Activated T-helper 9 cell treated with anti-CD3 and anti-CD28 coated beads, Interleukin-2, amount 50 U/mL, for 16 hours (primary cell): Measurements from ENCODE around the gene SRPK3.
A peak's percentile ranks its signal among the peaks of the same experiment; 100 is the strongest.
"Not testable (repeated sequence)": the region's sequence is repeated elsewhere in the genome, so short reads cannot be mapped to it uniquely, and the experiment has no call there.

Experiments used
- DNase-seq: peaks from one replicate; pipeline ENCODE4 v3.0.0-alpha.2; 2020; ENCODE audit warnings: low read depth

Gene SRPK3

DNA sequence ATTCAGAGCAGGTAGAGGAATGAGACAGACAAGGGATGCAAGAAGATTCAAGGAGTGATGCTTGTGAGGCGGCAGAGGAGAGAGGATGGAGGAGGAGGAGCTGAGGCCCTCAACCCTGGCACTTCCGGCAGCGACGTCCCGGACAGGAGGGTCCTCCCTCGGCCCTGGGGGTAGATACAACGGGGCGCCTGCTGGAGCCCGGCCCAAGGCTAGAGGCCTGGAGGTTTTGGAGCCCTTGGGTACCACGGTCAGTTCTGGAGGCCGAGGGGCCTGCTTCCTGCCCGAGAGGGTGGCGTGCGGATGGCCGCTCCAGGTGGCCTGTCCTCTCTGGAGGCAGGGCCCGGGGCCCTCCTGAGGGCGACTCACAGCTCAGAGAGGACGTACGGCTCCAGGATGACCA lies 27.1 kb downstream of the SRPK3 start:
- no peak for DNase-seq

DNA sequence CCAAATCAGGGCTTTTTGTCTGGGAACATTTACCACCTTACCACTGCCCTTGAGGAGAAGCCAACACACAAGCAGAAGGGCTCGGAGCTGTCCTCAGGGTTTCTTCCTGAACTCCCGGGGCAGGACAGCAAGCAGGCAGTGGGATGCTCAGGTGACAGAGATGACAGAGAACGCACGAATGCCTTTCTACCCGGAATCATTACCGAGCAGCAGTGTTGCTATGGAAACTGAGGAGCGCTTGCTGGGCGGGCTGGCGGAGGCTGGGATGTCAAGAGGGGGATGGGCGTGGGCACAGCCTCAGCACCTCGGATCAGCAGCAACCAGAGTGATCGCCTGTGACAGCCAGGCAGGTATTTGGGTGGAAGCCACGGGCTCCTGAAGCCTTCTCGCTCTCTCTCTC lies 31.4 kb downstream of the SRPK3 start:
- DNase-seq = no peak

DNA sequence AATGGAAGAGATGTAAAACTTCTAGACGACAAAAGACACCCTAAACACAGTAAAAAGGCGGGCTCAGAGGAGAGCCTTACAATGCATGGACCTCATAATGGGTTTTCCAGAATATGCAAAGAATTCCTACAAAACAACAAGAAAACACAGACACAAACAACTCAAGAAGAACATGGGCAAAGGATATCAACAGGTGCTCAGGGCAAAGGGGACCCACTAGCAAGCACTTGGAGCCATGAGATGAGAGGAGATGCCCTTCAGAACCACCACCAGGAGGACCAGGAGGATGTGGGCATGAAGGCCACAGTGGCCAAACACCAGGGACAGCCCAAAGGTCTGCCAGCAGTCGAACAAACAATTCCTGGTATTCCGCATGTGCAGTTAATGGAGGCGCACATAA lies 32.3 kb downstream of the SRPK3 start:
- DNase-seq = no peak

DNA sequence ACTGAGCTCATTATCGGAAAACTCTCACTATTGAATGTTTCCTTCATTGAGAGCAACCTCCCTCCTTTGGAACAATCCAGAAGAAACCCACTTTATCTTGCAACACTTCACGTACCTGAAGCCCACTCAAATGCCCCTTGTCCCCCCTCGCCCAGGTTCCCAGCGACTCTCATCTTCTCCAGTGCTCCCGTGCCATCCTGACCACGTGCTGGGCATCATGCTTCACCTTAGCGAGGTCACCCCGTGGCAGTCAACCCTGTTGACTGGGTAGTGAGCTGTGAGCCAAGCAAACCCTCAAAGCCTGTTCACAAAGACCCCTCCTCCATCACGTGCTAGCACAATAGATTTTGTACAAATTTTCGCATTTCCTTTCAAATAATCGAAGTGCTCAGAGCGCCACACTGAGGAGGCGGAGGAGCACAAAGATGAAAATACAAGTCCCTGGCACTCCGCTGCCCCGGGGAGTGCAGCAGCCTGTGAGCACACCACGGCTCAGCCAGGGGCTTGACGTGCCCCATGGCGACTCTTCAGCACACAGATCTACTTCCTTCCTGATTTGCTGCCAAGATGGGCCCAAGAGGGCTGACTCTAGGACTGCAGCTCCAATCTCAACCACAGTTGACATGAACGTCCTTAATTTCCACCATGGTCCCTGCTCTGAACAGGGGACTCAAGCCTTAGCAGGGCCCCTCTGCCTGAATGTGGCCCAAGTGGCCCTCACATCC lies 33.9 kb downstream of the SRPK3 start:
- no peak for DNase-seq

DNA sequence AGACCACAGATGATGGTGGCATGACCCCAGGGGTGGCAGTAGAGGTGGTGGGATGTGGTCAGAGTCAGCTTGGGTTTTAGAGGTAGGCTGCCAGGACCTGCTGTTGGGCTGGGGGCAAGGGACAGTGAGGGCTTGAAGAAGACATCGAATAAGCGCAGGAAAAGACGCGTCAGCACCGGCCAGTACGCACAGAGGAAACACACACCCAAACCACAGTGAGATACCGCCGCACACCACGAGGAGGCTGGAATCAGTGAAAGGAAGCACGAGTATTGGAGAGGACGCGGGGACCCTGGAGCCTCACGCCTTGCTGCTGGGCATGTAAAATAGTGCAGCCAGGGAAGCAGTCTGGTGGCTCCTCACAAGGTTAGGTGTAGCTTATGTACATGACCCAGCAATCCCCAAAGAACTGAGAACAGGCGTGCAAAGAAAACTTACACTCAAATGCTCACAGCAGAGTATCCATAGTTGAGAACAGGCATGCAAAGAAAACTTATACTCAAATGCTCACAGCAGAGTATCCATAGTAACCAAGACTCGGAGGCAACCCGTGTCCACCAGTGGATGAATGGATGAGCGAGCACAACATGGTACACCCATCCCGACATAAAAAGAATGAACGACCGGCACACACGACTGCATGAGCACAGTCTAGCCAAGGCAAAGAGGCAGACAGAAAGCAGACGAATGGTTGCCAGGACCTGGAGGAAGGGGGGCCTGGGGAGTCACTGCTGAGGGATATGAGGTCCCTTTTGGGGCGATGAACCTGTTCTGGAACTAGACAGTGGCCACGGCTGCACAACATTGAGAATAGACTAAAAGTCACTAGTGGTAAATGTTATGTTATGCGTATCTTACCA lies 36.2 kb downstream of the SRPK3 start:
- no peak for DNase-seq

DNA sequence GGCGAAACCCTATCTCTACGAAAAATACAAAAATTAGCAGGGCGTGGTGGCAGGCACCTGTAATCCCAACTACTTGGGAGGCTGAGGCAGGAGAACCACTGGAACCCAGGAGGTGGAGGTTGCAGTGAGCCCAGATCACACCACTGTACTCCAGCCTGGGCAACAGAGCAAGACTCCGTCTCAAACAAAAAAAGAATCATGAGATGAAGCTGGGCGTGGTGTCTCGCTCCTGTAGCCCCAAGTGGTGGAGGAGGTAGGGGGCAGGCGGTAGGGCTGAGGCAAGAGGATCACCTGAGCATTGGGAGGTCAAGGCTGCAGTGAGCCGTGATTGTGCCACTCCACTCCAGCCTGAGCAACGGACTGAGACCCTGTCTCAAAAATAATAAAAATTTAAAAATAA lies 37.2 kb downstream of the SRPK3 start:
- not testable (repeated sequence) for DNase-seq

DNA sequence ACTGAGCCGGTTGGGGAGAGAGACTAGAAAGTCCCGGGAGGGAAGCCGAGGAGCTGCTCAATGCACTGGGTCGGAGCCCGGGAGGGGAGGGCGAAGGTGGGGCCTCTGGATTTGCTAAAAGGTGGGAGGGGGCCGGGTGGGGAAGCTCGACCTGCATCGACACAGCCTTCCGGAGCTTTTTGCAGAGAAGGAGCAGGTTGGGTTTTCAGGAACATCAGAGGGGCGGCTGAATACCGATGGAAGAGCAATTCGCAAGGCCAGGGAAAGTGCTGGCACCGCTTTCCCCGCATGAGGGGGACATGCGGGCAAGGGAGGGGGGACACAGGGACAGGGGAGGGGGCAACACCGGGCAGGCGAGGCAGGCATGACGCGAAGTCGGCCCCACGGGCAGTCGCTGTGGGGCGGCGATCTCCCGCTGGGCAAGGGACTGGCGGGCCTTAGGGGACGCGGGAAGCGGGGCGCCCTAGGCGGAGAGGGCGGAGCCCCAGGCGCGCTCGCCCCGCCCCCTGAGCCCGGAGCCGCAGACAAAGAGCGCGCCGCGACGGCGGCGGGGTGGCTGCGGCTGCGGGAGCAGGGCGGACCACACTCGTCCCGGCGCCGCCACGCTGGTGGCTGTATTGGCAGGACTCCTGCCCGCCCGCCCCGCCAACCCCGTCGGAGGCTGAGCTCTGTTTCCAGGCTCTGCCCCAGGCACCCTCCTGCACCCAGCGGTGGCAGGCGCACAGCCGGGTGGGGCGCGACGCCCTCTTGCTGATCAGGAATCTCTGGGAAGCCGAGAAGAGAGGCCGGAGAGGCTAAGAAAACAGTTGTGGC lies 37.9 kb downstream of the SRPK3 start:
- peak; percentile 41 for DNase-seq

DNA sequence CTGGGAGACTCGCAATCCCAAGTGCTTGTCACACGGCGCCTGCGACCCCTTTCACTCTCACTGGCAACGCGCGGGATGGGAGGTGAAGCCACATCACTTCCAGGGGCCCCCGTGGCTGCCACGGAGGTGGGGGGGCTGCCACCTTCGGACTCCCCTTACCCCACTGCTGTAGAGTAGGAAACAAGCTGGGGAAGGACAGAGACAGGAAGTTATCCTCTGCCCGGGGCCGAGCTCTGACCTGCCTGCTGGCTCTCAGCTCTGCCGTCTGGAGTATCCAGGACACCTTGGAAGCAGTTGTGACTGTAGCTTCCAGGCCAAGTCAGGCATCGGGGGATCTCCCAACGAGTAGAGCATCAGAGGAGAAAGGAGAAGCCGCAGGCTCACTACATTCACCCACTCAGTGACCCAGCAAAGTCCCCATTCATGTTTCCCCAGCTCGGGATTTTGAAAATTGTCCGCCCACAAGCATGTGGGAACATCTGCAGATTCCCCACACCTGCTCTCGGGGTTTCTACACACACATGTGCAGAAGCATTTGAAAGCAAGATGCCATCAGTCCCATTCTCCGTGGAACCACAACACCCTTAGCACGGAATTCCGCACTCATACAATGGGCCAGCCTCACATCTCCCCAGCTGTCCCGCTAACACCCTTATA lies 38.7 kb downstream of the SRPK3 start:
- DNase-seq = no peak

DNA sequence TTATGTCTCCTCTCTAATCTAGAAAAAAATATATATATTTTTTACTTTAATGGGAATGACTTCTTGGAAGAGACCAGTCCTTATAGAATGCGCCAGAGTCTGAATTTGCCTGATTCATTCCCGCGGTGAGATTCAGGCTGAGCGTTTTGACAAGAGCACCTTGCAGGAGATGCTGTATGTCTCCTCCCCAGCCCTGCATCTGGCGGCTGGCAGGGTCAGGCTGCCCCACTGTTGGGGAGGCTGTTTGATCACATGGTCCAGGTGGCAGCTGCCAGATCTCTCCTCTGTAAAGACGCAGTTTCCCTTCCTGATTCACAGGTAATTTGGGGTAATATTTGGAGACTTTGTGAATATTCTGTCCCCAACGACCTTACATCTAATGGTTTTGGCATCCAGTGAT lies 39.8 kb downstream of the SRPK3 start:
- DNase-seq = no peak

DNA sequence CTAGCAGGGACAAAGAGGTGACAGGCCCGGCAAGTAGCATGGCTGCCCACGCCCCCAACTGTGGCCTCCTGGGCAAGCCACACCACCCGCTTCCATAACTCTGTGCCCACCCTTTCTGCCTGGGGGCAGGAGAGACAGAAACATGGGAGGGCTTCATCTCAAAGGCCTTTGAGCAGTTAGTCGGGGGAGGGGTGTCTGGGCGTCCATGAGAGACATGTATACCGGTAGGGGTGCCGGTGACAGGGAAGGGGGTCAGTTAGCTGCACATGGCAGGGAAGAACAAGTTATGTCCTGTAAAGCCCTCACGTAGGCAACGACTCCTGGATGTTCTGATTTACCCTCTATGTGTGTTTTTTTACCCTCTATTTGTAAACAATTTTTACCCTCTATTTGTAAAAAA lies 40.2 kb downstream of the SRPK3 start:
- DNase-seq = no peak

DNA sequence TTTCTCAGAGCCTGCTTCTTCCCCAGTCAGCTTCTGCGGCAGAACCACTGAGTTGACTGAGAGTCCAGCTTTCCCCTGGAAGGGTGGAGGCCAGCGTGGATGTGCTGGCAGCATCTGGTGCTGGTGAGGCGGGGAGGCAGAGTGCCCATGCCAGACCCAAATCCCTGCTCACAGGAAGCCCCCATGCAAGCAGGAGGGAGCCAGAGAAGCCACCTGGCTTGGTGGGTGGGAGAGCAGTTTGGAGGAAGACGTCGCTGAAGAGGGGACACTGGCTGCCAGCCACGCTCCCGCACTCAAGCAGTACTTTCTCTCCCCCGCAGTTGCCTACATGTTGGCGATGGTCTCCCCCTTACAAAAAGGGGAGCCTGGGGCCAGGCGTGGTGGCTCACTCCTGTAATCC lies 43.5 kb downstream of the SRPK3 start:
- no peak for DNase-seq

DNA sequence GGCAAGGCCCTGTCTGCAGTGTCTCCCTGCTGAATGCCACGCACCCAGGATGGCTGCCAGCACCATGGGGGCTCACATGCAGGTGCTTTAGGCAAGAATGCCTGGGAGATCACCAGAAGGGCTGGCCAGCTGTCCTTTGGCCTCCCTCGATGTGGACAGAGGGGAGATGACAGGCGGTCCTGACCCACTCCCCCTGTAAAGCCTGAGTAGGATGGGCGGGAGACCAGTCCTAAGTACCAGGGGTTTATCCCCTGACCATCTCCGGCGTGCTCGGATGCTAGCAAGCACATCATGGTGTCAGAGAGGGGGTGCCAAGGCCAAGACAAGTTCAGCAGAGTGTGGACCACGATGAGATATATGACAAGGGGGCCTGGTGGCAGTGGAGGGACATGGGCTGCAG lies 44.2 kb downstream of the SRPK3 start:
- no peak for DNase-seq

DNA sequence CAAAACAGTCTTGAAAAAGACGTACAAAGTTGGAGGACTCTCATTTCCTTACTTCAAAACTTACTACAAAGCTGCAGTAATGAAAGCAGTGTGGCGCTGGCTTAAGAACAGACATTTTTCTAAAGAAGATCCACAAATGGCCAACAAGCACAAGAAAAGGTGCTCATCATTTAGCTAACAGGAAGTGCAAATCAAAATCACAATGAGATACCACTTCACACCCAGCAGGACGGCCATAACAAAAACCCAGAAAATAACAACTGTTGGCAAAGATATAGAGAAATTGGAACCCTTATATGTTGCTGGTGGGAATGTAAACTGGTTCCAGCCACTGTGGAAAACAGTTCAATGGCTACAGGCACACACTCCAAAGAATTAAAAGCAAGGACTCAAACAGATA lies 46.2 kb downstream of the SRPK3 start:
- no peak for DNase-seq

DNA sequence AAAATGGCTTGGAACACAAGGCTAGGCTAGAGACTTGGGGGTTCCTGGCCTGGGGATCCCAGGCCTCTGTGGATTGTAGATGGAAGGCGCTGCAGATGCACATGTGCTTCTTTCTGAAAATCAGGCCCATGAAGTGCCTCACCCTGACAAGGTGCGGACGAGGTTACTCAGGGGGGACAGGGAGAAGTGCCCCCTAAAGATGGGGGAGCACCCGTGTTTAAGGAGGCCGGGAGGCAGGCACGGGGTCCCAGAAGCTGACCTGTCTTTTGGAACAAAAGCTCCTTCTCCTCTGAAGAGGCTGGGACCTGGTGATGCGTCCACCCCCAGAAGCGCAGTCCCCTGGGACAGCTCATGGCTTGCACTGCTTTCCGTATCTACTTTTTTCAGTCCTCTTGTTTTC lies 47.1 kb downstream of the SRPK3 start:
- no peak for DNase-seq

DNA sequence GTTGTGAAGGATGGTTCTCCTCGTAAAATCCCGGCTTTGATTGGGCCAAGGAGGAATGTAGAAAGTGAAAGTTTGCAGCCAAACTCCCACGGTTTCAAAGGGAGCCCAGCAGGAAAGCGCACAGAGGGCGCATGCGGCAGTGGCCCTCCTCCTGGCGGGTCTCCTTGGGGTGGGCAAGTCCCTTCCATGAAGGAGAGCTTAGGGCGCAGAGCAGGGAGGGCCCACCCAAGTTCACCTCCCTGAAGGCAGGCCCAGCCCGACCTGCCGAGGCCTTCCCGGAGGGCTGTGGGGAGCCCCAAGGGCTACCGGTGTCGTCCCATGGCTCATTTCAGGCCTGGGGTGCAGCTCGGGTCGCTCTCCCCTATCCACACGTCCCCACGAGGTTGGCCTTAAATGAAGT lies 47.5 kb downstream of the SRPK3 start:
- no peak for DNase-seq

DNA sequence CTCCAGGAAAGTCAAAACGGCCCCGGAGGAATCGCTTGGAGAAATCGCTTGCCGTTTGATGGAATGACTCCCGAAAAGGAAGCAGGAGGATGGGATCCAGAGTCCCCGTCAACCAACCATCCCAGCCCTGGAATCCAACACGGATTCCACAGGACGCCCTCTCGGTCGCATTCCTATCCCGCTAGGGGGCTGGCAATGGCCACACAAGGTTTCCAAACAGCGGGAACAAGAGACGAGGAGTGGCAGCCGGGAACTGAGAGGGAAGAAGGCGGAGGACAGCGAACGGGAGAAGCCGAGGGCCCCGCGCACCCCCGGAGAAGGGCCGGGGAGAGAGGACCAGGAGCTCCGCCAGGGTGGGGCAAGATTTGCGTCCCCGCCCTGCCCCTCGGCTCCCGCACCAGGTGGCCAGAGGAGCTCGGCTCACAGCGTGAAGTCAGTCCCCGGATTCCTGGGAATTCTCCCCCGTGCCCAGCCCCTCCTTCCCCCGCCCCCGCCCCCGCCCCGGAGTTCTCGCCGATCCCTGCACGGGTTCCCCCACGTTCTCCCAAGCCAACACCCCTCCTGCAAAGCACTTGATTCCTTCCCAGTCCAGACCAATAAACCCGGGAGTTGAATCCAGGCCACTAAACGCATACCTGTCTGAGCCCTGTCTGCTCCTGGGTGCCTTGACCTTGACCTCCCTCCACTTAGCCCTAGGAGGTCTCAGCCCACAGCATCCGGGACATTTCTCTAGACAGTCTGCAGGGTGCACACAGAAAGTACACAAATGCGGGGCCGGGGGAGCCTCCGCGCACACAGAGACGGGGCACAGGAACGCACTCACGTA lies 48.1 kb downstream of the SRPK3 start:
- DNase-seq = no peak

DNA sequence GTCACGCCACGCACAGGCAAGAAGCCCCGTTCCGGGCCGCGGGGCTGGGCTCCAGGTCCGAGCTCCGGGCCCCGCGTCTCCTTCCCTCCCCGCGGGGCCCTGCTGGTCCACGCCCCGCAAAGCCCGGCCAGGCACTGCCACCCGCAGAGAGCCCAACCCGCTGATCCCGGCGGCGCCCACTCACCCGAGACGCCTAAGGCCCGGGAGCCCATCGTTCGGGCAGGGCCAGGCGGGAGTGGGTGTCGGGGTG lies 48.6 kb downstream of the SRPK3 start:
- no peak for DNase-seq

DNA sequence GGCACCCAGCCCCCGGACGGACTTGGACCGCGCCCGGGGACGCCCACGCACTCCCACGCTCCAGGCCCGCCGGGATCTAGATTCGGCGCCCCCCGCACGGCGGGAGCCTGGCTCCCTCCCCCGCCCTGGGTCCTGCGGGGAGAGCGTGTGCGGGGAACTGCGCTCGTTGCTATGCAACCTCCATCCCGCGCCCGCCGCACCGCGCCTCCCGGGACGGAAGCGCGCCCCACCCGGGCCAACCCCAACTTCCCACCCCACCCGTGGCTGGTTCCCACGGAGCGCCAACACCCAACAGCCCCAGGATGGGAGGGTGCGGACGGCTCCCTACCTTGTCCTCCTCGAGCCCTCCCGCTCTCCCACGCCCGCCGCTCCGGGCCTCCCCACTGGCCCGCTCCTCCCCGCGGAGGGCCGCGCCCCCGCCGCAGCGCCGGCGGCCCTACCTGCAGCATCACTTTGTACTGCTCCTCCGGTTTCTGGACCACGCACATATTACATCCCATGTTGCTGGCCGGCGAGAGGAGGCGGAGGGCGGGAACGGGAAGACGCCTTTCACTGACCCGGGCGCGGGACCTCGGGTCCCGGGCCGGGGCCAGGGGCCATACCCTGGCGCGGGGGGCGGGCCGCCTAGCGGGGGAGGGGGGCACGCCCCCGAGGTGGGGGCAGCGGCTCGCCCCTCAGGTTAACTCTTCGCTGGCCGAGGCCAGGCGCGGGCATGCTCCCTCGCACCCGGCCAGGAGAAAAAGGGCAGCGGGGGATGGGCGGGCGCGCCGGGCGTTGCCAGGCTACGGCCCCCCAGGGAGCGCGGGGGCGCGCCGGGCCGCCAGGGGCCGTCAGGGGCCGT lies 49.2 kb downstream of the SRPK3 start, which contains the start of gene PDZD4:
Gene PDZD4, minus strand, starts transcription at position 746 of the 841 bp plus-strand sequence. Its CDS starts 246 bp downstream, at position 500.
- DNase-seq = no peak

DNA sequence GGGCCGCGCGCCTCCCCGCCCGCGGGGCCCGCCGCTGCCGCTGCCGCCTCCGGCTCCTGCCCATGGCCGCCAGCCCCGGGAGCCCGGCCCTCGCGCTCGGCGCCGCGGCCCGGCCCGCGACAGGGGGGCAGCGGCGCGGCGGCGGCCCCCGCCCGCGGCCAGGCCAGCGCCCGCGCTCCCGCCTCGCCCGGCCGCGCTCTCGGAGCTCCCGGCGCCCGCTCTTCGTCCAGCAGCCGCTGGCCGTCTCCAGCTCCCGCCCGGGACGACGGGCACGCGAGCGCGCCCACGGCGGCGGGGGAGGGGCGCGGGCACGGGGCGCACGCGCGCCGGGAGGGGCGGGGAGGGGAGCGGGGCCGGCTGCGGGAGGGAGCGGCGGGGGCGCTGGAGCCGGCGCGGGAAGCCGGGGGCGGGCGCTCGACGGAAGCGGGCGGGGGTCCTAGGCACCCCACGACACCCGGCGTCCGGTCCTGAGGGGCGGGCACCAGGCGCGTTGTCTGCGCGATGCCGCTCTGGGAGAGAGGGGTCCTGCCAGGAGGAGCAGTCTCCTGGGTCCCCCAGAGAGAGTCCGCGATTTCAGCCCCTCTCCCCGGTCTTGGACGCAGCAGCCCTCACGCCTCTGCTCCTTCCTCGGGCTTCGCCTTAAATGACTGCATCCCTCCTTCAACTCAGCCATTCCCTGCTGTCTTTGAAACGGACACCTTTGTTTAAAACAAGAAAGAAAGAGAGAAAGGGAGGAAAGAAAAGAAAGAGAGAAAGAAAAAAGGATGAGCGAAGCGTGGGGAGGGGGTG lies 50.0 kb downstream of the SRPK3 start:
- DNase-seq = no peak
